ENCODE measurements around the gene KCNK7.

KCNK7 gene

GRCh38 chr11:65554057-65554818, 41.4 kb downstream of the KCNK7 start:
- no peak for DNase-seq

- DNase-seq, result peak; percentile 68 to 69
These were observed 42.1 kb downstream of the KCNK7 start for GRCh38 chr11:65553301-65554001.

- DNase-seq, result no peak
These were observed 43.1 kb downstream of the KCNK7 start for GRCh38 chr11:65552388-65552951.

- DNase-seq, result peak; percentile 64 to 76
These were observed 43.8 kb downstream of the KCNK7 start for GRCh38 chr11:65551572-65552387.

GRCh38 chr11:65549096-65549495, 46.5 kb downstream of the KCNK7 start:
- no peak for DNase-seq

GRCh38 chr11:65548395-65548794, 47.2 kb downstream of the KCNK7 start:
- DNase-seq, result no peak

GRCh38 chr11:65547446-65548125, 48.0 kb downstream of the KCNK7 start:
- DNase-seq, result no peak

GRCh38 chr11:65546217-65546958, 49.2 kb downstream of the KCNK7 start:
- DNase-seq, result peak; percentile 62 to 83

- no peak for DNase-seq
These were observed 49.8 kb downstream of the KCNK7 start for GRCh38 chr11:65545853-65546216.

Data from SHP77 (cell line).